Nephron (organoid): ENCODE measurements around the gene ZEB2.

Experiments used
- H3K27ac Mint-ChIP-seq, 3 experiments: 2 replicates each; pipeline ENCODE4 v1.8.0; 2020; ENCODE audit warnings: mixed read lengths in 3 of 3, mild to moderate bottlenecking in 2 of 3, moderate library complexity in 1 of 3
- H3K27me3 Mint-ChIP-seq: 2 replicates; pipeline ENCODE4 v1.8.0; 2021; ENCODE audit warnings: low read depth, mild to moderate bottlenecking, moderate library complexity, mixed read lengths
- H3K36me3 Mint-ChIP-seq: 2 replicates; pipeline ENCODE4 v1.8.0; 2020; ENCODE audit warnings: low read depth, mixed read lengths
- H3K4me1 Mint-ChIP-seq: 2 replicates; pipeline ENCODE4 v1.8.0; 2020; ENCODE audit warnings: mixed read lengths
- H3K4me3 Mint-ChIP-seq, 3 experiments: 2 replicates each; pipeline ENCODE4 v1.8.0; 2020; ENCODE audit warnings: mild to moderate bottlenecking in 3 of 3, mixed read lengths in 3 of 3, moderate library complexity in 2 of 3
- H3K9me3 Mint-ChIP-seq: 2 replicates; pipeline ENCODE4 v1.8.0; 2020; ENCODE audit warnings: mixed read lengths
- TF ChIP-seq, protein P1 (sequence below), 3 experiments: fragments of 200-600 bp; sonication (generic); IDR thresholded peaks; one replicate each; pipeline ENCODE4 v1.5.0; 2021; ENCODE audit warnings: antibody characterized with exemption in 3 of 3; ENCODE audit not compliant: unreplicated experiment in 3 of 3

The ZEB2 gene

DNA sequence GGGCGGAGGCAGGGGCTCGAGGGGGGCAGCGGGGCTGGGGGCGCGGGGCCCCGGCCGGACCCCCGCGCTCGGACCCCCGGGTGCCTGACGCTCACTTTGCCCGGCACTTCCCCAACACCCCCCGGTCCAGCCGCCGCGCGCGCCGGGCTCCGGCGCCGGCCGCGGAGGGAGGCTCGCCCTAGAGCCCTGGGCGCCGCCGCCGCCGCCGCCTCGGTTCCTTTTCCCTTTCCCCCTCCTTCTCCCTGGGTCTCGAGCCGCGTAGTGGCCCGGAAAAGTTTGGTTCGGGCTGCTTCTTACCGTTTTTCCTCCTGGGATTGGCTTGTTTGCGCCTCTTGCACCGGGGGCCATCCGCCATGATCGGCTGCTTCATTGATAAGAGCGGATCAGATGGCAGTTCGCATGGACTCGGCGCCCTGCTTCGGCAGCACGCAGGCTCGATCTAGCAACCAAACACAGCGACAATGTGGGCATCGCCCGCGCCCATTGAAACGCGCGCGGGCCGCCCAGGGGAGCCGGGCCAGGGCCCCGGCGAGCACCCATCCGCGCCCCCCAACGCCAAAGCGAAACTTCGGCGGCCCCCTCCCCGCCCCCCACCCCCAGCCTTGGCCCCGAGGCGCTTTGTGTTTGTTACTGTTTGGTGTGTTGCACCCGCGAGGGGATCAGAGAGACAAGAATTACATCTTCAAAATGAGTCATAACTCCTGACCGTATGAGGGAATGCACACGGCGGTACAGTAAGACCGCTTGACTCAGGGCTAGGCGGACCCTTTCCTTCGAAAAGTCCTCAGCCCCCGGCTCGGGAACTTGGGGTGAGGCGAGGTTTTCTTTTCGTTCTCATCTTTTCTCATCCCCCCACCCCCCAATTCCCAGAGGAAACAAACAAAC is 2.7 kb downstream of the ZEB2 start:
- Mint-ChIP-seq H3K9me3 (no peaks in the 10 kb centered on the region), H3K4me3 (no peak overlapping the region), H3K36me3 (peaks cover 44% of the 10 kb centered on the region), H3K27me3 (peaks cover 18% of the 10 kb centered on the region), H3K27ac (no peak overlapping the region), H3K4me1 (peaks cover 39% of the 10 kb centered on the region)
- TF ChIP-seq, protein P1, sequence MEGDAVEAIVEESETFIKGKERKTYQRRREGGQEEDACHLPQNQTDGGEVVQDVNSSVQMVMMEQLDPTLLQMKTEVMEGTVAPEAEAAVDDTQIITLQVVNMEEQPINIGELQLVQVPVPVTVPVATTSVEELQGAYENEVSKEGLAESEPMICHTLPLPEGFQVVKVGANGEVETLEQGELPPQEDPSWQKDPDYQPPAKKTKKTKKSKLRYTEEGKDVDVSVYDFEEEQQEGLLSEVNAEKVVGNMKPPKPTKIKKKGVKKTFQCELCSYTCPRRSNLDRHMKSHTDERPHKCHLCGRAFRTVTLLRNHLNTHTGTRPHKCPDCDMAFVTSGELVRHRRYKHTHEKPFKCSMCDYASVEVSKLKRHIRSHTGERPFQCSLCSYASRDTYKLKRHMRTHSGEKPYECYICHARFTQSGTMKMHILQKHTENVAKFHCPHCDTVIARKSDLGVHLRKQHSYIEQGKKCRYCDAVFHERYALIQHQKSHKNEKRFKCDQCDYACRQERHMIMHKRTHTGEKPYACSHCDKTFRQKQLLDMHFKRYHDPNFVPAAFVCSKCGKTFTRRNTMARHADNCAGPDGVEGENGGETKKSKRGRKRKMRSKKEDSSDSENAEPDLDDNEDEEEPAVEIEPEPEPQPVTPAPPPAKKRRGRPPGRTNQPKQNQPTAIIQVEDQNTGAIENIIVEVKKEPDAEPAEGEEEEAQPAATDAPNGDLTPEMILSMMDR (IDR thresholded peaks at IDR 0.05; ENCODE audit: unreplicated experiment in 3 of 3), result no peak

DNA sequence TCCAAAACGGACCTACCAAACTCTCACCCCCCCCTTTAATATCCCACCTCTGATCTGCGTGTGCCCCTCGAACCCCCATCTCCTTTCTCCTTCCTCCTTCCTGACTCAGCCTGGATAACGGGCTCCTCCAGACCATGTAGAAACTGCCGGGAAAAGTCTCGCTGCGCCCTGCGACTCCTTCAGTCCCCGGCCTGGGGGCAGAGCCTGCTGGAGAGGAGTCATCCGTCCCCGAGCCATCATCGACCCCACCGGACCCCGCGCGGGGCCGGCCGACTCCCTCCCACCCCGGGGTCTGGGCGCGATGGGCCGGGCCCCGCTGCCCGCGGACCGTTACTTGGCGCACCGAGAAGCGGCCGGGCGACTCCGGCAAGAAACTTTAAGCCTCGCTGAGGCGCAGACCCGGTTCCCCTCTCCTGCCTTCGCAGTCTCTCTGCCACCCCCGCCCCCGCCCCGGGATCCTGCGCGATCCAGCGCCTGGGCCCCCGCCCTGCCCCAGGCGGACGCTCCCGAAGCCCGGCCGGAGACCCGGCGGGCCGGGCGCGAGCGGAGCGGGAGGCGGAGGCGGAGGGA is 3.4 kb downstream of the ZEB2 start:
- Mint-ChIP-seq H3K27me3 (peaks cover 17% of the 10 kb centered on the region), H3K4me3 (peak overlapping the region; percentile 94 to 98 (median 96)), H3K4me1 (peaks cover 40% of the 10 kb centered on the region), H3K36me3 (peaks cover 47% of the 10 kb centered on the region), H3K9me3 (no peaks in the 10 kb centered on the region), H3K27ac (peak overlapping the region; percentile 98 to 99 (median 99))
- TF ChIP-seq, protein P1 (IDR thresholded peaks at IDR 0.05; ENCODE audit: unreplicated experiment in 3 of 3), result no peak

DNA sequence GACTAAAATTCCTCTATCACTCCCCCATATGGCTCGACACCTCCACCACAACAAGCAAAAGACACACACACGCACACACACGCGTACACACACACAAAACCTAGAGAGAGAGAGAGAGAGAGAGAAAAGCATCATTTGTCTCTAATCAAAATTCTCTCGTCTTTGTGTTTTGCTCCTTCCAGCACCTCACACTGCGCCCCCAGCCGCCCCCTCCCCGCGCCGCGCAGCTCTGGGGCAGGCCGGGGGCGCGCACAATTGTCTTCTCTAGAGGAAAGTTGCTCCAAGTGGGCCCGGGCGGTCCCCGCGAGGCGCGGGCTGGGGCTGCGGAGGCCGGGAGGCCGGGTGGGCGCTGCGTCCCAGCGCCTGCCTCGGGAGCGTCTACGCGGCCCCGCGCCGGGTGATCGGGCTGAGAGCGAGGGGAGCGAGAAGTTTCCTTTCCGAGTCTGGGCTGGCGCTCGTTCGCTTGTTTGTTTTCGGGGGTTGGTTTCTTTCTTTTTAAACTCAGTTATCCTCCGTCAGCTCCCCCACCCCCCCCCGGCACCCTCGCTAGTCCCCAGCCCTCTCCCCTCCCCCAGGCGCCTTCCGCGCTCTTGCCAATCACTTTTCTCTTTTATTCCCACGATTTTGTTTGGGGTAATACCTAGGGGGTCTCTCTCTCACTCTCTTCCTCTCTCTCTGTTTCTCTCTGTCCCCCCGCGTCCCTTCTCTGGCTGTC is 4.1 kb downstream of the ZEB2 start:
- Mint-ChIP-seq H3K27me3 (peaks cover 16% of the 10 kb centered on the region), H3K9me3 (no peaks in the 10 kb centered on the region), H3K4me1 (peaks cover 40% of the 10 kb centered on the region), H3K27ac (peak overlapping the region; percentile 98 to 99 (median 99)), H3K36me3 (peaks cover 47% of the 10 kb centered on the region), H3K4me3 (peak overlapping the region; percentile 94 to 98 (median 96))
- TF ChIP-seq, protein P1 (IDR thresholded peaks at IDR 0.05; ENCODE audit: unreplicated experiment in 3 of 3), result no peak

DNA sequence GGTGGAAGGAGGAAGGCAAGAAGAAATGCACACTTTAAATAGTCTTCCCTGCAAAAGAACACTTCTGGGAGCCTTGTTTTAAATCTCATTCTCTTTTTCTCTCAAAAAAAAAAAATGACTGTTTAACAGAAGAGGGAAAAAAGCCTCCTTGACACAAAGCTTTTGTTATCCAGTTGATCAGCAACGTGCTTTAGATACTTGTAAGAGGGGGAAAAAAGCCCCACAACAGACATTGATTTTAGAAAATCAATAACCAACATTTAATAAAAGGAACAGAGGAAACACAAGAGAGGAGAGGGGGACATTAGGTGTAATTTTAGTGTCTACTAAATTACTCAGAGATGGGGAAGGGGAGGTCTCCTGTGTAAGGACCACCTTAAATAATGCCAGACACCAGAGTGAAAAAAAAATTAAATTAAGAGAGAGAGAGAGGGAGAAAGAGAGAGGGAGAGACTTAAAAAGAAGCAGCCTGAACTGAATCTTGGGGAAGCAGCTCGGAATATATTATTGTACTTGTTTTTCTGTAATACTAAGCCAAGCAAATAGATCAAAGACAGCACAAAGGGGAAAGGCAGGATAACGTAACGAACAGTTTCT is 4.7 kb downstream of the ZEB2 start:
- Mint-ChIP-seq H3K4me3 (peak overlapping the region; percentile 92 to 96 (median 94)), H3K27me3 (peaks cover 13% of the 10 kb centered on the region), H3K27ac (peak overlapping the region; percentile 98 to 99 (median 99)), H3K36me3 (peaks cover 47% of the 10 kb centered on the region), H3K4me1 (peaks cover 44% of the 10 kb centered on the region), H3K9me3 (no peaks in the 10 kb centered on the region)
- TF ChIP-seq, protein P1 (IDR thresholded peaks at IDR 0.05; ENCODE audit: unreplicated experiment in 3 of 3), result no peak

DNA sequence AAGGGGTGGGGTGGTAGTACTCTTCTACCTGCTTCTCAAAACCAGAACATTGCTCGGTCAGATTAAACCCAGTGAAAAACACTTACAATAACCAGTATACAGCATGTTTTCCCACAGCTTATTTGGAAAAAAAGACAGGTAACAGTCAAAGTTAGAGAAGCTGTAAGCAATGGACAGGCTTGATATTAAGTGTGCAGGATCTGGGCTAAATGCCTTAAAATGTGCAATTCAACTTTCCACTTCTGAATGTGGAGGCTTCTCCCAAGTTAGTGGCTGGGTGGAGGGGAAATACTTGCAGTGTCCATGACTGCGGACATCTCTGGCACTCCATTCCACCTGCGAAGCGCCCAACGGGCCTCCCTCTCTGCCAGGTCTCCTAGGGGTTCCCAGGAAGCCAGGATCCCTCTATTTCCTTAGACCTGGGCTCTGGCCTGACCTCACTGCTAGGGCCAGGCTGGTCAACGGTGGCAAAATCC is 5.3 kb downstream of the ZEB2 start:
- Mint-ChIP-seq H3K27ac (peak overlapping the region; percentile 98 to 99 (median 99)), H3K9me3 (no peaks in the 10 kb centered on the region), H3K4me1 (peaks cover 46% of the 10 kb centered on the region), H3K4me3 (peak overlapping the region; percentile 92 to 96 (median 94)), H3K27me3 (peaks cover 13% of the 10 kb centered on the region), H3K36me3 (peaks cover 47% of the 10 kb centered on the region)
- TF ChIP-seq, protein P1 (IDR thresholded peaks at IDR 0.05; ENCODE audit: unreplicated experiment in 3 of 3), result no peak
